Stimulated activated CD4-positive, alpha-beta T cell treated with anti-CD3 and anti-CD28 coated beads, Interleukin-1b, Interleukin-23, amount 100 ng/mL, for 1 hour (primary cell): ENCODE results near the gene MBOAT7.
"Not testable (repeated sequence)": the region's sequence is repeated elsewhere in the genome, so short reads cannot be mapped to it uniquely, and the experiment has no call there.

Experiments
- DNase-seq, 2 donors: peaks; one replicate each; pipeline ENCODE4 v3.0.0-alpha.2; 2020; ENCODE audit warnings: low read depth in 2 of 2

MBOAT7 gene

DNA sequence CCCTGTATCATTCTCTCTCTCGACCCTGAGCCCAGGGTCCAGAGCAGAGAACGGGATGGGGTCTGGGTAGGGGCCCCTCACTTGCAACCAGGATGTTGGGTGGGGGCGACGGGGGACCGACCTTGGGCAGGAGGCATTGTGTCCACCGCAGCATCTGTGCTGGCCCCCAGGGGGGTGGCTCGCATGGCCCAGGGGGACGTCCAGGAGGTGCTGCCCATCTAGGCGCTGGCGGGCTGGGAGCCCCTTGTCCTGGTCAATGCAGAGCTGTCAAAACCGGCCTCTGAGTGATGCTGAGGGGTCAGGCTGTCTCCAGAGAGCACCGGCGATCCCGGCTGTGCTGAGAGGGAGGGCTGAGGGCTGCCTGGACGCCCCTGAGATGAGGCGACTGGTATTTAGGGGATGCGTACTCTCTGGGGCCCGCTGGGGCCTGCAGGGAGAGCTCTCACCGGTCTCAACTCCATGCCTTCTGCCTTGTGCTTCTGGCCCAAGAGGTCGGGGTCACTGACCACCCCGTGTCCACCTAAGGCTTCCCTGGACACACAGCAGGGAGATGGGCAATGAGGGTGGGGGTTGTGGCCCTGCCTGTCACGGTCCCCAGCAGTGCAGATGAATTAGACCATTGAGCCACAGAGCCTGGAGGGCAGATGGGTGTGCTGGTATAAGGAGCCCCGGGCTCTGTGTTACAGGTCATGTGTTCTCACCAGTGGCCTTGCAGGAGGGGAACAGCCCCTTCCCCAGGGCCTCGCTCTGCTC, 19.9 kb upstream of the MBOAT7 start:
- DNase-seq: no peak

GRCh38 chr19:54208784-54209057, 19.3 kb upstream of the MBOAT7 start:
- no peak for DNase-seq

DNA sequence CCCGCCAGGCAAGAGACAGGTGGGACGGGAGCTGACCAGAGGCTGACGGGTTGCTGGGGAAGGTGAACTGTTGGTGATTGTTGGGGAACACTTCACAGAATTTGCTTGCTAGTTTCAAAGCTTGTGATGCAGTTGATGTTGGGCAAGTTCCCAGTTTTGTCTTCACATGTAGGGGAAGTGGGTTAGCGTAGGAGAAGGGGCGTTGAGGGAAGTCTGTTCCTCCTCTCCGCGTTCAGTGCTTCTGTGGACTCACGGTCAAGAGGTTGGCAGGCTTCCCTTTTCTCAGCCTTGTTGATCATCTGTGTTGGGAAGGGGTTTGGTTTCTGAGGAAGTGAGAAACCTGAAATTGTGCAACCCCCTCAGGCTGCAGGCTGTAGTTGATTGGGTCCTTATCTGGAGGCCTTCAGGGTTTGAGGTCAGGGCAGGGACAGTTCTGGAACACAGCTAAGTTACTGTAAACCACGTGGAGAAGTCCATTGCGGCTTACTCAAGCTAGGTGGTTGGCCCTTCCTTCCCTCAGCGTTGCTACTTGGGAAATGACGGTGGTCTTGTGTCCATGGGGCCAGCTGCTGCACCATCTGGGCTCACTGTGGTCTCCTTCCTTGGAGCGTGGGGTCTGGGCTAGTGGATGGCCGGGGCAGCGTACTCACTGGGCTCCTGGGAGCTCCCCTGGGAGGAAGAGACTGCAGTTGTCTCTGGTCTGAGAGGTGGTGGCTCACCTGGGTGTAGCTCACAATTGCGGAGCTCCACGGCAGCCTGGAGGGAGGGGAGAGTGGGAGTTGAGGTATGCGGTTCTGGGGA, 18.8 kb upstream of the MBOAT7 start:
- no peak for DNase-seq

DNA sequence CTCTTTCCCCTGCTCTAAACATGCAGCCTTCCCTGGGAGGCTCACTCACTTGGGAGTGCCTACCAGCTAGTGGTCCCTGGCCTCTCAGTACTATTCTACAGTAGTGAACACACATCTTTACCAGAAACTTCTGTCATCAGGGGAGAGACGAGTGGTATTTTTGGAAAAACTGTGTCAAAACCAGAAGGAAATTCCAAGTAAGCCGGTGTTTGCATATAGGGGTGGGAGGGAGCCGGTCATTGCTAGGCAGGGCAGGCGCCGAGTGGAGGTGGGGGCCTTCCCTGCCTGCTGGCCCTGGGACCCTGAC, 18.2 kb upstream of the MBOAT7 start:
- no peak for DNase-seq

DNA sequence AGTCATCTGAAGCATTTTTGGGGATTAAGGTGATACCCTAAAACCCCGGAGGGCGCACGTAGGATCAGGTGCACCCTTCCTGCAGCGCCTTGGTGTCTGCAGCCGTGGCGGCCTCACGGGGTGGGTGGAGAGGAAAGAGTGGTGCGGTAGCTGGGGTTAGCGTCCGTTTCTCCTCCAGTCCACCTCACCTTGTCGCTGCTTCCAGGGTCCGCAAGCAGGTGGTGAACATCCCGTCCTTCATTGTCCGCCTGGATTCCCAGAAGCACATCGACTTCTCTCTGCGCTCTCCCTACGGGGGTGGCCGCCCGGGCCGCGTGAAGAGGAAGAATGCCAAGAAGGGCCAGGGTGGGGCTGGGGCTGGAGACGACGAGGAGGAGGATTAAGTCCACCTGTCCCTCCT, 17.8 kb upstream of the MBOAT7 start:
- DNase-seq: not testable (repeated sequence)

DNA sequence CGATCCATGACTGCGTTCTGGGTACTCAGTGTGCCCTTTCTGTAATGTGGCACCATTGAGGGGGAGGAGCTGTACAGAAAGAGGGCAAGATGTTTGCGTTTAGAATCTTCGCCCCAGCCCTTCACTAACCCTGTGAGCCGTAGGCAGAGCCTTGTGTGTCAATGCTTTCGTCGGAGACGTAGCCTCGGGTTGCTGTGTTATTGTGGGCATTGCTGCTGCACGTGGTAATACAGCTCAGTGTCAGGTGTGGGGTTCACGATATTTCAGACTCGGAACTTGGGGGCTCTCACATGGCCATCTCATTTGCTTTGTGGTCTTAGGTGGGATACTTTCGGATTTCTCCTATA, 17.4 kb upstream of the MBOAT7 start:
- DNase-seq: no peak

DNA sequence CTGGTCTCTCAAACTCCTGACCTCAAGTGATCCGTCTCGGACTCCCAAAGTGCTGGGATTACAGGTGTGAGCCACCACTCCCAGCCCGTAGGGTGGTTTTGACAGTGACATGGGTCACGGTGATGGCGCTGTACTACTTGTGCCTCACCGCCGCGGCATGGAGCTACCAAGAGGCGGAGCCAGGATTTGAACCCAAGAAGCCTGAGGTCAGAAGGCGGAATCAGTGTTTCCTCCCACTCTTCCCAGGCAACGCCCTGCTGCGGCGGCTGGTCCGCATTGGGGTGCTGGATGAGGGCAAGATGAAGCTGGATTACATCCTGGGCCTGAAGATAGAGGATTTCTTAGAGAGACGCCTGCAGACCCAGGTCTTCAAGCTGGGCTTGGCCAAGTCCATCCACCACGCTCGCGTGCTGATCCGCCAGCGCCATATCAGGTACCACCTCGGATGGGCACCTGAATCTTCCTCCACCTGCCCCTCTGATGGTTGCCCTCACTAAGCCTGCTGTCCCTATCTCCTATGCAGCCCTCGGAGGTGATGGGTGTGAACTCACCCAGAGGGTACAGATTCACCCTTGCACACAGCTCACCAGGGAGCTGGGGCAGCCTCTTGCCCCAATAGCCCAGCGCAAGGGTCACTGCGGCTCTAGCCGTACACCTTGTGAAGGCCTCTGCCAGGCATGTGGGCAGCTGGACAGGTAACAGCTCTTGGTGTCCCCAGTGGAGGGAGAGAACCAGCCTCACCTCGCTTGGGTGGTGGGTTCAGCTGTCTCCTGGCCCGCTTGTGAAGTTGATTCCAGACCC, 16.9 kb upstream of the MBOAT7 start:
- no peak for DNase-seq

- DNase-seq: no peak
Observed at GRCh38 chr19:54204767-54205468, 15.5 kb upstream of the MBOAT7 start.

DNA sequence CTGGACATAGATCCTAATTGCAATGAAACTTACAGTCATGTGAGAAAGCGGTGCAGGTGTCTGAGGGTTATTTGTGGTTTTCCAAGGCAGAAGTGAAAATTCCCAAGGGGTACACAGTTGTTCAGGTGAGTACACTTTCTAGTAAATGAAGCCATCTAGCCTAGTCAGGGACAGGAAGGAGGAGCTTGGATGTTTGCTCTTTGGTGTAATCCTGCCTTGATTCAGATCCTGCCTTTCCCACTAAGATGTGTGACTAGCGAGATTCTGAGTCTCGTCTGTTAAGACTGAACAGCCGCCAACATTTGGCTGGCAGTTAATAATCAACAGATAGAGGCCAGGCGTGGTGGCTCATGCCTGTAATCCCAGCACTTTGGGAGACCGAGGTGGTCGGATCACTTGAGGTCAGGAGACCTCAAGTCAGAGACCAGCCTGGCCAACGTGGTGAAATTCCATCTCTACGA, 13.8 kb upstream of the MBOAT7 start:
- no peak for DNase-seq

DNA sequence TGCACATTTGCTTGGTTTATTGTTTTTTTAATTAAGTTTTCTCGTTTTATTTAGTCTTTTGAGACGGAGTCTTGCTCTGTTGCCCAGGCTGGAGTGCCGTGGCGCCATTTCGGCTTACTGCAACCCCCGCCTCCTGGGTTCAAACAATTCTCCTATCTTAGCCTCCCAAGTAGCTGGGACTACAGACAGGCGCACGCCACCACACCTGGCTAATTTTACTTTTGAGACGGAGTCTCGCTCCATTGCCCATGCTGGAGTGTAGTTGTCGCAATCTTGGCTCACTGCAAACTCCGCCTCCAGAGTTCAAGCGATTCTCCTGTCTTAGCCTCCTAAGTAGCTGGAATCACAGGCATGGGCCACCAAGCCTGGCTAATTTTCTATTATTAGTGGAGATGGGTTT, 12.6 kb upstream of the MBOAT7 start:
- DNase-seq: no peak

GRCh38 chr19:54201172-54201701, 11.9 kb upstream of the MBOAT7 start:
- DNase-seq: no peak

DNA sequence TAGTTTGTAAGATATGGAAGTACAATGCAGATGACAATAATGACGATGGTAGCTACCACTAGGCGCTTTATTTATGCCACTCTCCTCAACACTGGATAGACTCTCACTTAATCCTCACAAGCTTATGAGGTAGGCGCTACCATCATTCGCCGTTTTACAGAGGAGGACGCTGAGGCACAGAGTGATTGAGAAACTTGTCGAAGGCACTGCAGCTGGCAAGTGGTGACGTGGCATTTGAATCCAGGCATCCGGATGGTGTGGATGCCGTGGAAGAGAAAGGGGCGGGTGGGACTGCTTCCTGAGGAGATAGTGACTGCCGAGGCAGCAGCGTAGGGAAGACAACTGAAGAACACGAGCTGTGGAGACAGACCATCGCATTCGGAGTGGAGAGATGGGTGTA, 10.0 kb upstream of the MBOAT7 start:
- DNase-seq: no peak

DNA sequence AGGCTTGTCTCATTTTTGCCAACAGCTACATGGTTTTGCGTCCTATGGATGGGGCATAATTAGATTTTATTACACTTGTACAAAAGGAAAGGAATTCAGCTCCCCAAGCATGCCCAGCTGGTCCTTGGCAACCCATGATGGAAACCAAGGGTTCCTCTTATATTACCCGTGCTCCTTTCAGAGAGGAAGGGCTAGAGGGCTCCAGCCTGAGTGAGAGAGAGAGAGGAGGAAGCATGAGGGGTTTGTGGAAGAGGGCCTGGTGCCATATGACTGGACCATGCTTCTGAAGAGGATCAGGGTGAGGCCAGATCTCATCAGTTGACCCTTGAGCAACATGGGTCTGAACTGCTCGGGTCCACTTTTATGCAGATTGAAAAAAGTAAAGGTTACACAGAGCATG, 7.7 kb upstream of the MBOAT7 start:
- DNase-seq: no peak

- no peak for DNase-seq
Observed at GRCh38 chr19:54196536-54196935, 7.2 kb upstream of the MBOAT7 start.

- DNase-seq: not testable (repeated sequence)
Observed at GRCh38 chr19:54194463-54194862, 5.1 kb upstream of the MBOAT7 start.

- no peak for DNase-seq
Observed at GRCh38 chr19:54193011-54193410, 3.6 kb upstream of the MBOAT7 start.

DNA sequence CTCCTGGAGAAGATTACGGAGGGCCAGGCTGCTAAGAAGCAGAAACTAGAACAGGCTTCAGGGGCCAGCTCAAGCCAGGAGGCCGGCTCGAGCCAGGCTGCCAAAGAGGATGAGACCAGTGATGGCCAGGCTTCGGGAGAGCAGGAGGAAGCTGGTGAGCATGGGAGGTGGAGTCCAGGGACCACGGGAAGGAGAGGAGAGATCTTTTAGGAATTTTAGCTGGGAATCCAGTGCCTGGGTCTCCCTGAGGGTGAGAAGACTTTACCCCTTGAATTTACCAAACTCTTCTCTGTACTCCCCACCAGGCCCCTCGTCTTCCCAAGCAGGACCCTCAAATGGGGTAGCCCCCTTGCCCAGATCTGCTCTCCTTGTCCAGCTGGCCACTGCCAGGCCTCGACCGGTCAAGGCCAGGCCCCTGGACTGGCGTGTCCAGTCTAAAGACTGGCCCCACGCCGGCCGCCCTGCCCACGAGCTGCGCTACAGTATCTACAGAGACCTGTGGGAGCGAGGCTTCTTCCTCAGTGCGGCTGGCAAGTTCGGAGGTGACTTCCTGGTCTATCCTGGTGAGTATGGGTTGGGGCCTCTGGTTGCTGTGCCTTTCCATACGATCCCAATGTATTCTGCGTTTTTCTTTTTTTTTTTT, 2.6 kb upstream of the MBOAT7 start:
- DNase-seq: no peak

DNA sequence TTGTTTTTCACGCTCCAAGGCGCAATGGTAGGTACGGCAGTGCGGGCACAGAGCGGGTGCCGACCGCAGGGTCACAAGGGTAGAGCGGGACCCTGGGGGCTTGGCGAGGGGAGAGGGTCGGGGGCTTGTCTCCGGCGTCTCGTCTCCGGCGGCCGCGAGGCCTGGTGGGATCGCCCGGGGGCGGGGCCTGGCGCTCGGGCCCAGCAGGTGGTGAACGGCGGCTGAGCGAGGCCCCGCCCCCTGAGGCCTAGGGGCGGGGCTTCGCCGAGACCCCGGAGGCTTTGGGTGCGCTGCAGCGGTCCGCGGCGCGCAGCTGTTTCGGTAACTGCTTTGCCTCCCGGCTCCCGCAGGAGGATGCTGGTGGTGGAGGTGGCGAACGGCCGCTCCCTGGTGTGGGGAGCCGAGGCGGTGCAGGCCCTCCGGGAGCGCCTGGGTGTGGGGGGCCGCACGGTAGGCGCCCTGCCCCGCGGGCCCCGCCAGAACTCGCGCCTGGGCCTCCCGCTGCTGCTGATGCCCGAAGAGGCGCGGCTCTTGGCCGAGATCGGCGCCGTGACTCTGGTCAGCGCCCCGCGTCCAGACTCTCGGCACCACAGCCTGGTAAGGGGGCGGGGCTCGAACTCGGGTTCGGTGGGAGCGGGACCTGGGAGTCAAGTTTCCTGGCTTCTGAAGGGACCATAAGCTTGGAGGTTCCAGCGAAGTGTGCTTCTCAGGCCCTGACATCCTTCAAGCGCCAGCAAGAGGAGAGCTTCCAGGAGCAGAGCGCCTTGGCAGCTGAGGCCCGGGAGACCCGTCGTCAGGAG, 1.8 kb upstream of the MBOAT7 start, which contains the start of gene TSEN34:
TSS of gene TSEN34 (plus strand) at position 298 of the 800 bp plus-strand sequence. CDS start at position 355, 57 bp downstream.
- peak; percentile 77 to 78 for DNase-seq

DNA sequence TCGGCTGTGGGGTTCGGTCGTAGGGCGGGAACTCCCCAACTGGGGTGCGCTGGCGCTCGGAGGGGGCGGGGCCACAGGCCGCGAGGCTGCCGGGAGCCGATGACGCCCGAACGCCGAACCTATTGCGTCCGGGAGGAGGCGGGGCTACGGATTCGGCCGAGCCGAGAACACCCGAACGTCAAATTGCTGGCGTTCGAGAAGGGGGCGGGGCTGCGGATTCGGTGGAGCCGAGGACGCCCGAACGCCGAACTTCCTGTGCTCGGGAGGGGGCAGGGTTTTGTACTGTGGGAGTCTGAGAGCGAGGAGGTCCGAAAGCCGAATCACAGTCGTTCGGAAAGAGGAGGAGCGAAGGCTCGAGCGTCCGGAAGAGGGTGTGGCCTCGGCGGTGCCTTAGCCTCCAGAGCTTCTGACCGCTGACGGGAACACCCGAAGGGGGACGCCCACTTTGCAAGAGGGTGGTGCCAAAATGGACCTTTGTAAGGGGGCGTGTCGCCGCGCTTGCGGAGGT, 1.2 kb upstream of the MBOAT7 start:
- peak; percentile 100 for DNase-seq
